Erythroblast (primary cell): ENCODE results near the gene CFAP91.

Experiments used
- DNase-seq, 2 experiments: peaks; one replicate each; lab custom pipeline; 2025; lab: John Stamatoyannopoulos, UW
- GATA1 ChIP-seq: IDR thresholded peaks from 2 replicates; pipeline ENCODE4 v1.6.1; 2011; ENCODE audit warnings: low read depth, mild to moderate bottlenecking, control low read depth, low read length, moderate library complexity
- POLR2A ChIP-seq: IDR thresholded peaks from 2 replicates; pipeline ENCODE4 v1.6.1; 2011; ENCODE audit warnings: mild to moderate bottlenecking, low read length

The CFAP91 gene

GRCh38 chr3:119697394-119697793 is 5.4 kb upstream of the CFAP91 start:
- TF ChIP-seq POLR2A (no peak), GATA1 (no peak)
- no peak for DNase-seq

GRCh38 chr3:119700269-119700919 is 2.4 kb upstream of the CFAP91 start:
- DNase-seq = peak in 1 of 2 experiments; percentile 12
- TF ChIP-seq POLR2A = no peak
- no peak for TF ChIP-seq GATA1

GRCh38 chr3:119700920-119701734 is 1.7 kb upstream of the CFAP91 start:
- TF ChIP-seq GATA1 = no peak
- TF ChIP-seq POLR2A = no peak
- peak in 1 of 2 experiments; percentile 8 for DNase-seq

GRCh38 chr3:119703820-119704531 is 1.2 kb downstream of the CFAP91 start:
- DNase-seq = no peak
- TF ChIP-seq GATA1 (no peak), POLR2A (no peak)

DNA sequence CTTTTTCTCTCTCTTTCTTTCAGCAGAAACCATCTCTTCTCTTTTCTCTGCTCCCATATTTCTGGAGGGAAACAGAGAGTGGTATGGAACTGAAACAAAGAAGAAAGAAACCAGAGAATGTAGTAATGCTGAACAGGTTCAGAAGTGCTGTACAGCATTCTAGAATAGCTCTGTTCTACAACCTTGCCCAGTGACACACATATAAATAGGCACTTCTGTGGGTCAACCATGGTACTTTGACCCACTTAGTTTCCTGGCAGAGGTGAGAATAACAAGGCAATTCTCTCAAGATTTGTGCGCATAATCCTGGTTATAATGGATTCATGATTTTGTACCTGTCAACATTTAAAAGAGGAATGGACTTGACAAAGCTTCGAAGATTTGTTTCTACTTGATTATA is 12.3 kb downstream of the CFAP91 start:
- no peak for DNase-seq
- TF ChIP-seq GATA1 (no peak), POLR2A (no peak)

- TF ChIP-seq GATA1 (no peak), POLR2A (no peak)
- DNase-seq = no peak
Measured at GRCh38 chr3:119716998-119717397, 14.2 kb downstream of the CFAP91 start.

DNA sequence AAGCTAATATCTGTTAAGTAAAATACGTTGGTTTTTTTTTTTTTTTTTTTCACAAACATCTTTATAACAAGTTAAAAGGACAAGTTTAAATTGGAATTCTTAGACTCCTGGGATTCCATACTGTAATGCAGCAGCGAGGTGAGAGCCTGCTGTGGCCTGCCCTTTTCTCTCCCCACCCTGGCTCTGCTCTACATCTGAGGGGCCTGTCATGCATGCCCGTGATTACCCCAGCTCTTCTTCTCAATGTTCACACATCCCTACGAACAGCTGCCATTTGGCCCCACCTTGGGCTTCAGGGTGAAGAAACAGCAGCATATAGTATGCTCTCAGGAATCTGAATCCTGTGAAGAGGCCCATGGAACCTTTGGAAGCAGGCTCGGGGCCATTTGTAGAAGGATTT is 14.7 kb downstream of the CFAP91 start:
- TF ChIP-seq GATA1 = no peak
- TF ChIP-seq POLR2A = no peak

DNA sequence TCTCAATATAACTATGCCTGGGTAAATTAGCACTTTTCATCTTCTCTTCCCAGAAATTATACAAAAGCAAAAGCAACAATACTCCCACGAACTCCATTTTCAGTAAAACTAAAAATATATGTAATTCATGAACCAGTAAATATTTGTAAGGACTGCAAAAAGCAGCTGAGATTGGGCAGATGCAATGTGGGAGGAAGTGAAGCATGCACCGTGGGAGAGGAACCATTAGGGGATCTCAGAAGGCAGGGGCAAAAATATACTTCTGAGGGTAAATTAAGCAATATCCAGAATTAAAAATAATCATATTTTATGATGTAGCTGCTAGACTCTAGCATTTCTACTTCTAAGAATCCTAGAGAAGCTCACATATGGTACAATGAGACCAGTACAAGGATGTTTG is 20.2 kb downstream of the CFAP91 start:
- TF ChIP-seq POLR2A = no peak
- TF ChIP-seq GATA1 = no peak
- DNase-seq = no peak

More for the DNA sequence above, 14.7 kb downstream of the CFAP91 start:
- no peak for DNase-seq

GRCh38 chr3:119726909-119727308 is 24.1 kb downstream of the CFAP91 start:
- TF ChIP-seq GATA1 (no peak), POLR2A (no peak)

GRCh38 chr3:119729996-119730395 is 27.2 kb downstream of the CFAP91 start:
- DNase-seq = no peak
- no peak for TF ChIP-seq POLR2A
- TF ChIP-seq GATA1 = no peak

More at GRCh38 chr3:119726909-119727308, 24.1 kb downstream of the CFAP91 start:
- no peak for DNase-seq

DNA sequence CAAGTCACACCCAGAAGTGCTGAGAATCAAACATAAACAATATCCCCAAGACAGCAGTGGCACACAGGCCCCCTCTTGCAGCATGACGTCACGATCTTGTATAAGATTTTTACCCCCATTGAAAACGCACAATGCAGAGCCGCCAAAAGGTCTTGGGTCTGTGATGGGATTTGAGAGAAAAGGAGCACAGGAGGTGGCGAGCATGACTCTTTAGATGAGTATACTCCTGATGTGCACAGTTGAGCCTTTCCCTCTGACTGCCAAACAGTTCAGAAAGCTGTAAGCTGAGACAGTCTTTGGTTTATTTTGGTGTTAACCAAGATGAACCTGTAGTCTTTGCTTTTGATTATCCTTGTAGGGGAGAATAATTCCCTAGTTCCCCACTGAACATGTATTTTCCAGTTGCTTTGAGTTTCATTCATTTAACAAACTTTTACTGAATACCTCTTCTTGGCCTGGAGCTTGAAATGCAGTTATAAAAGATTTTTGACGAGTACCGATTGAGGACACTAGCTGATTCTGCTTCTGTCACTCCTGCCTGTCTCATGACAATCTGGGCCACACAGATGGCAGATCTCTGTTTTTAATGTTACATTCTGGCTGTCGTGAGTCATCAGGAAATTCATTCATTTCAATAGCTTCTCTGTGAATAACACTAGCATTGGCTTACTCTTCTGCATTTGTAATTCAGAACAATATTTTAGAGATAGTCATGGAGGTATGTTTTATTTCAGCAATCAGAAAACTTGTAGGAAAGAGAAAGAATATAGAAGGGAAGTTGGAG is 28.9 kb downstream of the CFAP91 start:
- TF ChIP-seq POLR2A = no peak
- TF ChIP-seq GATA1 = no peak
- no peak for DNase-seq

DNA sequence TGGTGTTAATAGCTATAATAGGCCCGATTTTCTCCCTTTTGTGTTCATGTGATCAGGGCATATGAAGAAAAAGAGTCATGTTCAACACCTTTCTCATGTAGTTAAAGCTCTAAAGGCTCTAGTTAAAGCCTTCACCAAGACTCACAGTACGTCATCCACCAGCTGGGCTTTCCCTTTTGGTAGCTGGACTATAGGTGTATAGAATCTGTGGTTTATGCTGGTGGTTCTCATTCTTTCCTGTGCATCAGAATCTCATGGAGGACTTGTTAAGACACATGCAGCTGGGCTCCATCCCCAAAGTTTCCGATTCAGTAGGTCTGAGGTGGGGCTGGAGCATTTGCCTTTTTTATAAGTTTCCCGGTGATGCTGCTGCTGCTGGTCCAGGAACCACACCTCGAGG is 31.0 kb downstream of the CFAP91 start:
- no peak for TF ChIP-seq POLR2A
- no peak for TF ChIP-seq GATA1
- DNase-seq = no peak

GRCh38 chr3:119738741-119739140 is 35.9 kb downstream of the CFAP91 start:
- DNase-seq = no peak
- TF ChIP-seq GATA1 (no peak), POLR2A (no peak)
